Fibroblast of the aortic adventitia (primary cell): ENCODE results near the gene USH2A. TPM values are rescaled to one million over a fixed set of nuclear protein-coding genes. Genes with fewer than 3 reads are reported as not detected.

ENCODE experiments used
- DNase-seq: peaks from one replicate; pipeline ENCODE4 v3.0.0-alpha.2; 2010; ENCODE audit warnings: low read depth
- H3K4me3 ChIP-seq: 2 replicates; pipeline ENCODE4 v1.5.1; 2011; ENCODE audit warnings: low read depth, mild to moderate bottlenecking, control low read depth, low read length, moderate library complexity
- CTCF ChIP-seq: IDR thresholded peaks from 2 replicates; pipeline ENCODE4 v1.5.1; 2011; ENCODE audit warnings: mild to moderate bottlenecking, low read length, control low read depth, inconsistent platforms; ENCODE audit not compliant: insufficient read depth
- total RNA-seq: library from RNA; depleted of rRNA; stranded (reverse); fragments of >200 nt; gene quantifications from 2 replicates; pipeline ENCODE4 v1.2.3, GENCODE V29; 2012; ENCODE audit warnings: low replicate concordance

The USH2A gene
- total RNA-seq, 1 donor = under 0.01 TPM

- no peak overlapping the region for H3K4me3 ChIP-seq
- no peak for DNase-seq
- no peak for TF ChIP-seq CTCF
These were observed 490.7 kb downstream of the USH2A start for GRCh38 chr1:215932558-215932957.

- no peak for TF ChIP-seq CTCF
- no peak for DNase-seq
- no peak overlapping the region for H3K4me3 ChIP-seq
These were observed 496.6 kb downstream of the USH2A start for GRCh38 chr1:215926670-215927069.

GRCh38 chr1:215923129-215923824, 500.0 kb downstream of the USH2A start:
- DNase-seq = no peak
- no peak for TF ChIP-seq CTCF
- H3K4me3 ChIP-seq = no peak overlapping the region

GRCh38 chr1:215911406-215911968, 511.8 kb downstream of the USH2A start:
- no peak overlapping the region for H3K4me3 ChIP-seq
- TF ChIP-seq CTCF = peak; percentile 13
- DNase-seq = peak; percentile 41

GRCh38 chr1:215905493-215906115, 517.6 kb downstream of the USH2A start:
- TF ChIP-seq CTCF = no peak
- peak; percentile 13 for DNase-seq
- H3K4me3 ChIP-seq = no peak overlapping the region

- TF ChIP-seq CTCF = no peak
- H3K4me3 ChIP-seq = no peak overlapping the region
- no peak for DNase-seq
These were observed 522.6 kb downstream of the USH2A start for GRCh38 chr1:215900684-215901083.
